Lung (tissue), 12 donors: Measurements from ENCODE around the gene ITPK1. TPM values are rescaled to one million over a fixed set of nuclear protein-coding genes. Genes with fewer than 3 reads are reported as not detected.

Experiments used
- ATAC-seq: fragments of 200-7000 bp; cut with Tn5 transposase; one replicate; pipeline ENCODE4 v1.9.1; 2020; ENCODE audit warnings: moderate number of reproducible peaks; ENCODE audit not compliant: insufficient read depth, low FRiP score
- DNase-seq, 3 donors: peaks; one replicate each; pipeline ENCODE4 v3.0.0-alpha.2; 2013 to 2017
- H3K27ac ChIP-seq, 2 donors: one replicate each; pipeline ENCODE4 v1.5.1; 2013; ENCODE audit warnings: mild to moderate bottlenecking in 2 of 2, moderate library complexity in 2 of 2, control low read depth in 1 of 2, inconsistent platforms in 1 of 2, low read depth in 1 of 2, low read length in 1 of 2
- H3K27me3 ChIP-seq, 3 donors: one replicate each; pipeline ENCODE4 v1.5.1; 2013; ENCODE audit warnings: low read length in 2 of 3; ENCODE audit not compliant: control insufficient read depth in 3 of 3, insufficient read depth in 3 of 3
- H3K36me3 ChIP-seq, 4 donors: one replicate each; pipeline ENCODE4 v1.5.1; 2013; ENCODE audit warnings: low read length in 4 of 4, mild to moderate bottlenecking in 1 of 4, moderate library complexity in 1 of 4; ENCODE audit not compliant: control insufficient read depth in 4 of 4, insufficient read depth in 4 of 4
- H3K4me1 ChIP-seq, 5 donors: one replicate each; pipeline ENCODE4 v1.5.1; 2013; ENCODE audit warnings: low read length in 5 of 5, mild to moderate bottlenecking in 2 of 5, moderate library complexity in 1 of 5; ENCODE audit not compliant: control insufficient read depth in 5 of 5, insufficient read depth in 5 of 5
- H3K4me3 ChIP-seq: one replicate; pipeline ENCODE4 v1.5.1; 2013; ENCODE audit warnings: mild to moderate bottlenecking, control low read depth, moderate library complexity
- H3K9ac ChIP-seq, 2 donors: one replicate each; pipeline ENCODE4 v1.5.1; 2013; ENCODE audit warnings: low read length in 2 of 2, control low read depth in 1 of 2; ENCODE audit not compliant: insufficient read depth in 1 of 2
- H3K9me3 ChIP-seq, 4 donors: one replicate each; pipeline ENCODE4 v1.5.1; 2013; ENCODE audit warnings: low read length in 3 of 4, mild to moderate bottlenecking in 1 of 4, moderate library complexity in 1 of 4; ENCODE audit not compliant: control insufficient read depth in 4 of 4, insufficient read depth in 3 of 4
- WGBS, 2 donors: extraction: QIAGEN DNeasy Blood & Tissue Kit; methylation state at CpG; one replicate each; pipeline ENCODE4 v1.1.7; 2013; 5-methylcytosine and 5-hydroxymethylcytosine counted together
- polyA plus RNA-seq, 2 donors: library from polyadenylated mRNA; stranded (reverse); fragments of 200-250 nt; gene quantifications; one replicate each; pipeline ENCODE4 v1.2.1, GENCODE V29; 2013
- total RNA-seq, 2 donors: library from RNA; depleted of rRNA in 1 of 2; stranded (reverse); fragments of >200 nt in 1 of 2; gene quantifications; one replicate each; pipeline ENCODE4 v1.2.1, GENCODE V29; 2014 to 2021
- TF ChIP-seq, protein P1 (sequence below): IDR thresholded peaks from 2 replicates; pipeline ENCODE4 v1.5.1; 2012; ENCODE audit warnings: mild to moderate bottlenecking; ENCODE audit errors: control extremely low read depth, extremely low read depth
- donor health status: control.
- donor health status: control.
- donor health status: Bipolar disorder and iron deficiency.
- donor health status: healthy.
- donor health status: DM: yes; HTN: yes; CAD: no.

ITPK1 gene
- total and polyA plus RNA-seq, 4 donors: 17.5 to 99.4 (median 45.3) TPM

DNA sequence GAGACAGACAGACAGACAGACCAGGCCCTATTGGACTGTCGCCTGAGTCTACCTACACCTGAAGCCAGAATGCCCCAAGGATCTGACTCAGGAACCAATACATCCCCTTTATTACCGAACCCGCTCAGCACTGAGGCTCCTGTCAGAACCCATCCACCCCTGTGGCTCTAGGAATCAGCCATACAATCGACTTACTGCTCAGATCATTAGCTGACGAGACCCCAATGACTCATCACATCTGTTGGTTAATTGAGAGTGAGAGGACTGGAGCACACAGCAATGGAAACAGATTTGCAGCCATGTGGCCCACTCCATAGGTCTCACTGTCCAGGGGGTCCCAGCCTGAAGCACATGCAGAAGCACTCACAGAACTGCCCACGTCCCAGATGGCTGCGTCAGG is 15.2 kb downstream of the ITPK1 start:
- DNase-seq (no peak), ATAC-seq (no peak)
- TF ChIP-seq, protein P1, sequence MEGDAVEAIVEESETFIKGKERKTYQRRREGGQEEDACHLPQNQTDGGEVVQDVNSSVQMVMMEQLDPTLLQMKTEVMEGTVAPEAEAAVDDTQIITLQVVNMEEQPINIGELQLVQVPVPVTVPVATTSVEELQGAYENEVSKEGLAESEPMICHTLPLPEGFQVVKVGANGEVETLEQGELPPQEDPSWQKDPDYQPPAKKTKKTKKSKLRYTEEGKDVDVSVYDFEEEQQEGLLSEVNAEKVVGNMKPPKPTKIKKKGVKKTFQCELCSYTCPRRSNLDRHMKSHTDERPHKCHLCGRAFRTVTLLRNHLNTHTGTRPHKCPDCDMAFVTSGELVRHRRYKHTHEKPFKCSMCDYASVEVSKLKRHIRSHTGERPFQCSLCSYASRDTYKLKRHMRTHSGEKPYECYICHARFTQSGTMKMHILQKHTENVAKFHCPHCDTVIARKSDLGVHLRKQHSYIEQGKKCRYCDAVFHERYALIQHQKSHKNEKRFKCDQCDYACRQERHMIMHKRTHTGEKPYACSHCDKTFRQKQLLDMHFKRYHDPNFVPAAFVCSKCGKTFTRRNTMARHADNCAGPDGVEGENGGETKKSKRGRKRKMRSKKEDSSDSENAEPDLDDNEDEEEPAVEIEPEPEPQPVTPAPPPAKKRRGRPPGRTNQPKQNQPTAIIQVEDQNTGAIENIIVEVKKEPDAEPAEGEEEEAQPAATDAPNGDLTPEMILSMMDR: no peak
- no peak overlapping the region for H3K4me3 ChIP-seq
- no peaks in the 10 kb centered on the region for H3K36me3 ChIP-seq
- peaks cover 0 to 27% (median 13%) of the 10 kb centered on the region in 5 donors for H3K4me1 ChIP-seq
- H3K9me3 ChIP-seq: no peaks in the 10 kb centered on the region
- H3K27me3 ChIP-seq: no peaks in the 10 kb centered on the region
- no peak overlapping the region for H3K27ac ChIP-seq
- 90 to 93% methylated on average over 7 of the region's 7 CpGs for WGBS, 2 donors
- H3K9ac ChIP-seq: no peak overlapping the region

DNA sequence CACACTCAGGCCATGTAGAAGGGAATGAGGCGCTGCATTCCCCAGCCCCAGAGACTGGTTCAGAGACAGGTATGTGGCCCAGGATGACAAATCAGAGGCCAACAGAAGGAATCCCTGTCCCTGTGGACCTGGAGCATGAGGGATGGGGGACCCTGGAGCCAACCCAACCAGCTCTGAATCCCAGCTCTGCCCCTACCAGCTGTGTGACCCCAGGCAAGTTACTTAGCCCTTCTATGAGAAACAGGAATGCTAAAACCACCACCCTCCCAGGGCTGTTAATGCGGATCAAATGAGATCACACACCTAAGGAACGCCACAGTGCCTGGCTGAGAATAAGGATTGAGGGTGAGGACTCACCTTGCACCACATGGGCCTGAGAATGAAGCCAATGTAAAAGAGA is 15.6 kb downstream of the ITPK1 start:
- Histone ChIP-seq H3K9ac (no peak overlapping the region), H3K36me3 (no peaks in the 10 kb centered on the region), H3K4me3 (no peak overlapping the region), H3K4me1 (peaks cover 0 to 27% (median 13%) of the 10 kb centered on the region in 5 donors), H3K9me3 (no peaks in the 10 kb centered on the region), H3K27me3 (no peaks in the 10 kb centered on the region), H3K27ac (no peak overlapping the region)
- TF ChIP-seq, protein P1: no peak
- DNase-seq: no peak
- 98 to 99% methylated on average over 3 of the region's 3 CpGs for WGBS, 2 donors
- ATAC-seq: no peak

DNA sequence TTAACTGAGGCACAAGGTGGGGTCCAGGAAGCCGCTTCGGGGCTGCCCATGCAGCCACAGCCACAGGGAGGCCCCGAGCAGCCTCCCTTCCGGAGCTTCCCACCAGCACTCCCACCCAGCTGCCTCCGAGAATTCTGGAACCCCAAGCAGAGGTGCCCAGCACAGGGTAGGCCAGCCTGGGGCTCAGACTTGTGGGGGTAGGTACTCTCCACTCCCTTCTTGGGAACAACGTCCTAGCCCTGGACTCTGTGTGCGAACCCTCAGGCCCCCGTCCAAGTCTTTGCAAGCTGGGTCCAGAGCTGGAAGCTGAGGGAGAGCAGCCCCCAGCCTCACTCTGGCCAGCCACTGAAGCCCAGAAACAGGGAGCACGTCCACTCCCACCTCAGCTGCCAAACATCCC is 16.1 kb downstream of the ITPK1 start:
- no peaks in the 10 kb centered on the region for H3K27me3 ChIP-seq
- no peak for ATAC-seq
- no peak for DNase-seq
- H3K4me3 ChIP-seq: no peak overlapping the region
- H3K27ac ChIP-seq: no peak overlapping the region
- no peaks in the 10 kb centered on the region for H3K9me3 ChIP-seq
- 92% methylated on average over 9 of the region's 9 CpGs for WGBS, 2 donors
- H3K4me1 ChIP-seq: peaks cover 0 to 27% (median 13%) of the 10 kb centered on the region in 5 donors
- H3K9ac ChIP-seq: no peak overlapping the region
- H3K36me3 ChIP-seq: no peaks in the 10 kb centered on the region
- TF ChIP-seq, protein P1: no peak

DNA sequence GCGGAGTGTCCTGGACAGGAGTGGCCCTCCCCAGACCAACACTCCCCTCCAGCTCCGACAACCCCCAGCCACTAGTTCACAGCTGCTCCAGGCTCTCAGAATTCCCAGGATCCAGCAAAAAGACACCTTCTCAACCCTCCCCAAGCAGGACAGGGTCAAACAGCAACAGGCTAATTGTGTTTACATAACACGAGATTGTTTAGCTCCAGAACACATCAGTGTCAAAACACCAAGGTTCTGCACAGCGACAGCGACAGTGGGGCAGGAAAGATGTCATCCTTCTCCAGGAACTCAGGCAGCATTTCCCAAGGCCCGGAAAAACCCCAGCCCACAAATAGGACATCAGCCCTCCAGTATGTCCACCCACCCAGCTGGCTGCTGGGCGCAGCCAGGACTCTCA is 16.5 kb downstream of the ITPK1 start:
- H3K36me3 ChIP-seq: no peaks in the 10 kb centered on the region
- DNase-seq (peak; percentile 51 to 57 (median 56)), ATAC-seq (no peak)
- peaks cover 0 to 27% (median 13%) of the 10 kb centered on the region in 5 donors for H3K4me1 ChIP-seq
- H3K9me3 ChIP-seq: no peaks in the 10 kb centered on the region
- no peaks in the 10 kb centered on the region for H3K27me3 ChIP-seq
- no peak overlapping the region for H3K4me3 ChIP-seq
- no peak overlapping the region for H3K27ac ChIP-seq
- 70 to 80% methylated on average over 7 of the region's 7 CpGs for WGBS, 2 donors
- TF ChIP-seq, protein P1: no peak
- H3K9ac ChIP-seq: no peak overlapping the region
